HEK293 (cell line): ENCODE measurements around the gene TMC6.

Experiments used
- CTCF ChIA-PET: fragments of 350-600 bp; formaldehyde crosslinking; extraction: SDS; loops from one replicate; lab custom pipeline; 2021; ENCODE audit warnings: antibody characterized with exemption; lab: Yijun Ruan, JAX
- POLR2A ChIA-PET: fragments of 300-600 bp; formaldehyde crosslinking; extraction: SDS; loops from one replicate; lab custom pipeline; 2020; ENCODE audit warnings: antibody characterized with exemption, inconsistent platforms; lab: Yijun Ruan, JAX
- H3K27ac ChIP-seq: fragments of 200-500 bp; sonication (Bioruptor generic); 2 replicates; pipeline ENCODE4 v1.5.1; 2014; ENCODE audit warnings: low read depth, low read length, control low read depth, inconsistent platforms; ENCODE audit errors: extremely low read depth
- H3K36me3 ChIP-seq, 2 experiments: fragments of 200-500 bp in 1 of 2; sonication (Bioruptor generic) in 1 of 2; 1 replicate in 1 of 2; 2 replicates in 1 of 2; pipeline ENCODE4 v1.5.1; 2014 to 2017; ENCODE audit warnings: inconsistent platforms in 2 of 2, low read length in 2 of 2; ENCODE audit not compliant: control insufficient read depth in 2 of 2, insufficient read depth in 1 of 2
- H3K4me1 ChIP-seq: fragments of 200-500 bp; sonication (Bioruptor generic); 2 replicates; pipeline ENCODE4 v1.5.1; 2014; ENCODE audit warnings: mild to moderate bottlenecking, low read length, inconsistent platforms; ENCODE audit not compliant: control insufficient read depth, insufficient read depth
- H3K4me3 ChIP-seq: 2 replicates; pipeline ENCODE4 v1.5.1; 2011; ENCODE audit warnings: low read depth, mild to moderate bottlenecking, control low read depth, low read length, moderate library complexity
- H3K9me3 ChIP-seq: fragments of 200-500 bp; sonication (Bioruptor generic); 2 replicates; pipeline ENCODE4 v1.5.1; 2014; ENCODE audit warnings: low read depth, low read length, inconsistent platforms; ENCODE audit not compliant: control insufficient read depth, insufficient read depth
- EGR2 ChIP-seq: fragments of 450-650 bp; formaldehyde crosslinking; IDR thresholded peaks from 2 replicates; pipeline ENCODE4 v1.5.1; 2016; ENCODE audit warnings: low read depth, missing biosample characterization, missing genetic modification characterization
- GLIS1 ChIP-seq: fragments of 450-650 bp; formaldehyde crosslinking; IDR thresholded peaks from 2 replicates; pipeline ENCODE4 v1.5.1; 2016; ENCODE audit warnings: missing biosample characterization, missing genetic modification characterization
- GLIS2 ChIP-seq: fragments of 450-650 bp; formaldehyde crosslinking; IDR thresholded peaks from 2 replicates; pipeline ENCODE4 v1.5.1; 2016; ENCODE audit warnings: missing biosample characterization, missing genetic modification characterization
- HOXD13 ChIP-seq: sonication (generic); formaldehyde crosslinking; IDR thresholded peaks from 2 replicates; pipeline ENCODE4 v1.8.0; 2022; ENCODE audit warnings: missing genetic modification reagents, borderline replicate concordance
- SCRT1 ChIP-seq: fragments of 450-650 bp; formaldehyde crosslinking; IDR thresholded peaks from 2 replicates; pipeline ENCODE4 v1.5.1; 2016; ENCODE audit warnings: missing biosample characterization, missing genetic modification characterization, borderline replicate concordance
- SCRT2 ChIP-seq: fragments of 450-650 bp; formaldehyde crosslinking; IDR thresholded peaks from 2 replicates; pipeline ENCODE4 v1.5.1; 2016; ENCODE audit warnings: missing biosample characterization, missing genetic modification characterization
- ZFP69B ChIP-seq: fragments of 450-650 bp; formaldehyde crosslinking; IDR thresholded peaks from 2 replicates; pipeline ENCODE4 v1.5.1; 2016; ENCODE audit warnings: missing biosample characterization, missing genetic modification characterization
- ZNF10 ChIP-seq: fragments of 450-650 bp; formaldehyde crosslinking; IDR thresholded peaks from 2 replicates; pipeline ENCODE4 v1.5.1; 2017; ENCODE audit warnings: missing biosample characterization, missing genetic modification characterization
- ZNF184 ChIP-seq: fragments of 450-650 bp; IDR thresholded peaks from 2 replicates; pipeline ENCODE4 v1.5.1; 2018; ENCODE audit warnings: missing biosample characterization, mild to moderate bottlenecking, missing genetic modification characterization
- ZNF311 ChIP-seq: fragments of 450-650 bp; formaldehyde crosslinking; IDR thresholded peaks from 2 replicates; pipeline ENCODE4 v1.5.1; 2017; ENCODE audit warnings: missing biosample characterization, missing genetic modification characterization, borderline replicate concordance
- ZNF324 ChIP-seq: fragments of 450-650 bp; formaldehyde crosslinking; IDR thresholded peaks from 2 replicates; pipeline ENCODE4 v1.5.1; 2016; ENCODE audit warnings: missing biosample characterization, missing genetic modification characterization
- ZNF350 ChIP-seq: fragments of 450-650 bp; formaldehyde crosslinking; IDR thresholded peaks from 2 replicates; pipeline ENCODE4 v1.5.0; 2017; ENCODE audit warnings: missing biosample characterization, mild to moderate bottlenecking, missing genetic modification characterization
- ZNF518A ChIP-seq: fragments of 450-650 bp; formaldehyde crosslinking; conservative IDR thresholded peaks from 2 replicates; pipeline ENCODE4 v1.5.1; 2016; ENCODE audit warnings: low read depth, missing biosample characterization, missing genetic modification characterization
- ZNF843 ChIP-seq: fragments of 450-650 bp; formaldehyde crosslinking; IDR thresholded peaks from 2 replicates; pipeline ENCODE4 v1.5.1; 2016; ENCODE audit warnings: missing biosample characterization, missing genetic modification characterization
- ZSCAN18 ChIP-seq: fragments of 450-650 bp; formaldehyde crosslinking; IDR thresholded peaks from 2 replicates; pipeline ENCODE4 v1.5.1; 2016; ENCODE audit warnings: missing biosample characterization, missing genetic modification characterization
- TF ChIP-seq, protein P1 (sequence below): fragments of 450-650 bp; formaldehyde crosslinking; IDR thresholded peaks from 2 replicates; pipeline ENCODE4 v1.5.1; 2016; ENCODE audit warnings: missing biosample characterization, missing genetic modification characterization, low read depth
- TF ChIP-seq, protein P2 (sequence below): fragments of 450-650 bp; formaldehyde crosslinking; IDR thresholded peaks from 2 replicates; pipeline ENCODE4 v1.5.1; 2016; ENCODE audit warnings: missing biosample characterization, missing genetic modification characterization

TMC6 gene

GRCh38 chr17:78111727-78112517 lies 16.6 kb downstream of the TMC6 start:
- ChIA-PET CTCF (interaction anchor here (0.6 to 5.3 kb wide), 22 partner anchors 9 to 806 kb away, joined by 3 to 53 read pairs (median 5); partner anchors contain the start of genes AFMID, TK1 and TMC6), POLR2A (interaction anchor here (1.2 kb wide), 1 partner anchor 75 kb away, joined by 3 read pairs; no protein-coding TSS in a partner anchor)
- Histone ChIP-seq H3K9me3 (no peaks in the 10 kb centered on the region), H3K36me3 (no peaks in the 10 kb centered on the region; a peak in 1 of 3 replicates), H3K4me1 (no peaks in the 10 kb centered on the region), H3K27ac (no peak overlapping the region), H3K4me3 (no peak overlapping the region)
- TF ChIP-seq ZNF184 (no peak), GLIS2 (tag by site-specific recombination) (no peak)

DNA sequence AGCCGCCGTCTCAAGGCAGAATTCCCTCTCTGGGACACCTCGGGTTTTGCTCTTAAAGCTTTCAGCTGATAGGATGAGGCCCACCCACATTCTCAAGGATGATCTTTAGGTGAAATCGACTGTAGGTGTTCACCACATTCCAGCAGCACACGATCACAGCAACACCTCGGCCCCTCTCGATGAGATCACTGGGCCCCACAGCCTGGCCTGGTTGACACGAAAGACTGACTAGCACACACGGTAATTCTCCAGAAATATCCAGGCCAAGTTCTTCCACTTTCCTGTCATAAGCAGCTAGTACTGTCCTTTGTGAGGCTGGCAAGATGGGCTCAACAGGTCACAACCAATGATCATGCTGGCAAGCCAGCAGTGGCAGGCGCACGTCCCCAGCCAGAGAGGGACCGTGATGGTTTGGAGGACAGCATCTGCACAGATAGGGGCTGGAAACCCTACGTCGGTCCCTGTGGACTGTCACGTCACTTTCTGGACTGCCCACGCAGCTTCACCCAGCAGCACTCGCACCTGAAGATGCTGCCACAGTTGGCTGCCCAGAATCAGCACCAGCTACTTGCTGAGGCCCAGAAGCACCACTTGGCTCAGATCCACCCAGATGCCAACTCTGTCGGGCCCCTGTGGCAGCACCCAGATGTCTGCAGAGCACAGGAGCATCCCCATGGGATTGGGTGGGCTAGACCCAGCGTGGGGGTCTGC lies 17.4 kb downstream of the TMC6 start:
- Histone ChIP-seq H3K4me3 (no peak overlapping the region), H3K27ac (no peak overlapping the region), H3K4me1 (no peaks in the 10 kb centered on the region), H3K9me3 (no peaks in the 10 kb centered on the region), H3K36me3 (peaks cover 0 to 3% of the 10 kb centered on the region in 2 experiments; a peak in 1 of 3 replicates)
- POLR2A ChIA-PET, result no interaction called here
- TF ChIP-seq ZFP69B (0 out of 2 replicates have a peak, but pooled peaks have one; percentile 37), ZNF843 (tag by site-specific recombination) (no peak), ZNF10 (peak; percentile 60; the same call in 1 of the 2 replicates), ZNF311 (tag by site-specific recombination) (no peak), EGR2 (0 out of 2 replicates have a peak, but pooled peaks have one; percentile 6), SCRT1 (peak; percentile 66; the same call in 1 of the 2 replicates), SCRT2 (tag by site-specific recombination) (peak; percentile 91)
- TF ChIP-seq, protein P1, sequence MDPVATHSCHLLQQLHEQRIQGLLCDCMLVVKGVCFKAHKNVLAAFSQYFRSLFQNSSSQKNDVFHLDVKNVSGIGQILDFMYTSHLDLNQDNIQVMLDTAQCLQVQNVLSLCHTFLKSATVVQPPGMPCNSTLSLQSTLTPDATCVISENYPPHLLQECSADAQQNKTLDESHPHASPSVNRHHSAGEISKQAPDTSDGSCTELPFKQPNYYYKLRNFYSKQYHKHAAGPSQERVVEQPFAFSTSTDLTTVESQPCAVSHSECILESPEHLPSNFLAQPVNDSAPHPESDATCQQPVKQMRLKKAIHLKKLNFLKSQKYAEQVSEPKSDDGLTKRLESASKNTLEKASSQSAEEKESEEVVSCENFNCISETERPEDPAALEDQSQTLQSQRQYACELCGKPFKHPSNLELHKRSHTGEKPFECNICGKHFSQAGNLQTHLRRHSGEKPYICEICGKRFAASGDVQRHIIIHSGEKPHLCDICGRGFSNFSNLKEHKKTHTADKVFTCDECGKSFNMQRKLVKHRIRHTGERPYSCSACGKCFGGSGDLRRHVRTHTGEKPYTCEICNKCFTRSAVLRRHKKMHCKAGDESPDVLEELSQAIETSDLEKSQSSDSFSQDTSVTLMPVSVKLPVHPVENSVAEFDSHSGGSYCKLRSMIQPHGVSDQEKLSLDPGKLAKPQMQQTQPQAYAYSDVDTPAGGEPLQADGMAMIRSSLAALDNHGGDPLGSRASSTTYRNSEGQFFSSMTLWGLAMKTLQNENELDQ (tag by site-specific recombination), result no peak
- CTCF ChIA-PET, result interaction anchor here (0.6 to 2.0 kb wide), 10 partner anchors 19 to 807 kb away, joined by 3 to 9 read pairs (median 4); partner anchors contain the start of genes AFMID and TK1

- Histone ChIP-seq H3K4me3 (no peak overlapping the region), H3K27ac (peak overlapping the region; percentile 37; the same call in 1 of the 2 replicates), H3K9me3 (no peaks in the 10 kb centered on the region), H3K4me1 (no peaks in the 10 kb centered on the region), H3K36me3 (peaks cover 0 to 3% of the 10 kb centered on the region in 2 experiments; a peak in 1 of 3 replicates)
- ChIA-PET POLR2A (no interaction called here), CTCF (interaction anchor here (0.6 to 2.0 kb wide), 9 partner anchors 19 to 143 kb away, joined by 3 to 9 read pairs (median 5); partner anchors contain the start of genes AFMID and TK1)
- TF ChIP-seq HOXD13 (no peak), ZNF324 (tag by site-specific recombination) (no peak), GLIS1 (tag by site-specific recombination) (peak; percentile 89), ZNF350 (no peak), ZNF518A (no peak), ZSCAN18 (tag by site-specific recombination) (no peak)
- TF ChIP-seq, protein P2, sequence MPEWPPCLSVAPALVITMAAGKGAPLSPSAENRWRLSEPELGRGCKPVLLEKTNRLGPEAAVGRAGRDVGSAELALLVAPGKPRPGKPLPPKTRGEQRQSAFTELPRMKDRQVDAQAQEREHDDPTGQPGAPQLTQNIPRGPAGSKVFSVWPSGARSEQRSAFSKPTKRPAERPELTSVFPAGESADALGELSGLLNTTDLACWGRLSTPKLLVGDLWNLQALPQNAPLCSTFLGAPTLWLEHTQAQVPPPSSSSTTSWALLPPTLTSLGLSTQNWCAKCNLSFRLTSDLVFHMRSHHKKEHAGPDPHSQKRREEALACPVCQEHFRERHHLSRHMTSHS (tag by site-specific recombination), result no peak
These were observed 18.1 kb downstream of the TMC6 start for GRCh38 chr17:78110363-78111015.
